GM12878 (cell line): ENCODE results near the gene HEXB. TPM values are rescaled to one million over a fixed set of nuclear protein-coding genes. Genes with fewer than 3 reads are reported as not detected.
A peak's percentile ranks its signal among the peaks of the same experiment; 100 is the strongest.

Experiments
- ATAC-seq: fragments of 200-7000 bp; cut with Tn5 transposase; 3 replicates; pipeline ENCODE4 v1.9.1; 2020; ENCODE audit warnings: mild to moderate bottlenecking, moderate library complexity
- BruUV-seq: library from RNA; stranded (reverse); fragments of 400-500 nt; replicated peaks from 2 replicates; lab custom pipeline; 2021; lab: Mats Ljungman, UMichigan
- CTCF ChIA-PET: fragments of 300-600 bp; sonication (Branson Sonifier 250); formaldehyde crosslinking; extraction: SDS; loops from one replicate; lab custom pipeline; 2021; ENCODE audit warnings: inconsistent platforms; lab: Yijun Ruan, JAX
- POLR2A ChIA-PET: fragments of 350-600 bp; formaldehyde crosslinking; extraction: SDS; loops from one replicate; lab custom pipeline; 2021; ENCODE audit warnings: inconsistent platforms; lab: Charles Lee
- RAD21 ChIA-PET: fragments of 300-600 bp; sonication (Branson Sonifier 250); formaldehyde crosslinking; loops from one replicate; lab custom pipeline; 2023; ENCODE audit warnings: antibody characterized with exemption; ENCODE audit not compliant: unreplicated experiment; lab: Charles Lee
- SMC1A ChIA-PET: fragments of 300-600 bp; sonication (Branson Sonifier 250); formaldehyde crosslinking; loops from one replicate; lab custom pipeline; 2023; ENCODE audit not compliant: unreplicated experiment, uncharacterized antibody; lab: Charles Lee
- DNase-seq: peaks from one replicate; pipeline ENCODE4 v3.0.0-alpha.2; 2011; ENCODE audit warnings: low read depth, low spot score
- FAIRE-seq: peaks from 3 replicates; lab custom pipeline; 2011; peaks lifted over from hg19 to GRCh38; lab: Jason Lieb, UNC
- H2AFZ ChIP-seq: 2 replicates; pipeline ENCODE4 v1.6.0; 2011; ENCODE audit warnings: low read depth, low read length, control low read depth; ENCODE audit not compliant: control insufficient read depth
- H3K27ac ChIP-seq: 2 replicates; pipeline ENCODE4 v1.5.1; 2011; ENCODE audit warnings: control low read depth; ENCODE audit not compliant: control insufficient read depth, insufficient read depth
- H3K27me3 ChIP-seq, 2 experiments: replicated peaks in 1 of 2; 2 replicates each; pipeline versions ENCODE4 v1.6.0 to v1.6.1; 2011; ENCODE audit warnings: low read length in 1 of 2; ENCODE audit not compliant: control insufficient read depth in 2 of 2, insufficient read depth in 2 of 2
- H3K36me3 ChIP-seq, 2 experiments: 2 replicates each; pipeline ENCODE4 v1.5.1; 2011; ENCODE audit warnings: low read length in 1 of 2; ENCODE audit not compliant: control insufficient read depth in 2 of 2, insufficient read depth in 2 of 2
- H3K4me1 ChIP-seq: 2 replicates; pipeline ENCODE4 v1.6.1; 2011; ENCODE audit warnings: mild to moderate bottlenecking, low read length, moderate library complexity, mixed read lengths; ENCODE audit not compliant: control insufficient read depth, insufficient read depth
- H3K4me2 ChIP-seq: 2 replicates; pipeline ENCODE4 v1.6.0; 2011; ENCODE audit warnings: control low read depth; ENCODE audit not compliant: control insufficient read depth, insufficient read depth
- H3K4me3 ChIP-seq: fragments of 200-600 bp; sonication (generic); 2 replicates; pipeline ENCODE4 v1.5.1; 2016
- H3K79me2 ChIP-seq: 2 replicates; pipeline ENCODE4 v1.6.0; 2011; ENCODE audit warnings: low read length; ENCODE audit not compliant: control insufficient read depth, insufficient read depth
- H3K9ac ChIP-seq: 2 replicates; pipeline ENCODE4 v1.8.0; 2011; ENCODE audit warnings: low read length, control low read depth, mixed read lengths; ENCODE audit not compliant: control insufficient read depth, insufficient read depth
- H3K9me3 ChIP-seq: replicated peaks from 3 replicates; pipeline ENCODE4 v1.5.1; 2011; ENCODE audit warnings: mild to moderate bottlenecking, low read length; ENCODE audit not compliant: control insufficient read depth, insufficient read depth
- H4K20me1 ChIP-seq: 2 replicates; pipeline ENCODE4 v1.6.0; 2011; ENCODE audit not compliant: control insufficient read depth, insufficient read depth
- CBFB ChIP-seq: IDR thresholded peaks from 2 replicates; pipeline ENCODE4 v1.6.1; 2016; ENCODE audit warnings: antibody characterized with exemption, low read depth
- IKZF2 ChIP-seq, 2 experiments: fragments of 450-650 bp; IDR thresholded peaks; 2 replicates each; pipeline ENCODE4 v1.6.1; 2017; ENCODE audit warnings: mild to moderate bottlenecking in 2 of 2, moderate library complexity in 2 of 2
- LARP7 ChIP-seq: fragments of 450-650 bp; IDR thresholded peaks from 2 replicates; pipeline ENCODE4 v1.6.1; 2017; ENCODE audit warnings: mild to moderate bottlenecking
- MEF2A ChIP-seq: IDR thresholded peaks from 2 replicates; pipeline ENCODE4 v1.6.1; 2011; ENCODE audit warnings: low read depth, mild to moderate bottlenecking, low read length, moderate library complexity; ENCODE audit not compliant: insufficient read depth
- NR2C2 ChIP-seq: IDR thresholded peaks from 2 replicates; pipeline ENCODE4 v1.6.1; 2011; ENCODE audit warnings: borderline replicate concordance, low read depth; ENCODE audit not compliant: control insufficient read depth, insufficient read length
- PAX5 ChIP-seq: IDR thresholded peaks from 2 replicates; pipeline ENCODE4 v1.6.1; 2011; ENCODE audit warnings: low read depth, low read length, borderline replicate concordance
- POLR2AphosphoS2 ChIP-seq: IDR thresholded peaks from 2 replicates; pipeline ENCODE4 v1.6.1; 2011; ENCODE audit warnings: low read depth, mild to moderate bottlenecking, low read length, improper control_type of control experiment, moderate library complexity
- RAD21 ChIP-seq: IDR thresholded peaks from 2 replicates; pipeline ENCODE4 v1.6.1; 2011; ENCODE audit warnings: mild to moderate bottlenecking, low read depth, low read length, moderate library complexity; ENCODE audit not compliant: insufficient read depth
- RB1 ChIP-seq: fragments of 450-650 bp; formaldehyde crosslinking; IDR thresholded peaks from 2 replicates; pipeline ENCODE4 v1.6.1; 2017; ENCODE audit warnings: mild to moderate bottlenecking, borderline replicate concordance
- RUNX3 ChIP-seq: IDR thresholded peaks from 2 replicates; pipeline ENCODE4 v1.6.1; 2012; ENCODE audit warnings: low read length, inconsistent platforms
- SMAD1 ChIP-seq: fragments of 450-650 bp; IDR thresholded peaks from 2 replicates; pipeline ENCODE4 v1.6.1; 2018; ENCODE audit warnings: mild to moderate bottlenecking, low read depth; ENCODE audit not compliant: partially characterized antibody
- SMC3 ChIP-seq: IDR thresholded peaks from 2 replicates; pipeline ENCODE4 v1.6.1; 2011; ENCODE audit warnings: low read length, improper control_type of control experiment, borderline replicate concordance
- SRF ChIP-seq, 2 experiments: IDR thresholded peaks; 2 replicates each; pipeline ENCODE4 v1.6.1; 2011; ENCODE audit warnings: low read depth in 2 of 2, low read length in 2 of 2, mild to moderate bottlenecking in 1 of 2, moderate library complexity in 1 of 2
- WGBS: methylation state at CpG from one replicate; pipeline ENCODE4 v1.1.6; 2016; ENCODE audit warnings: low lambda C conversion rate; ENCODE audit not compliant: insufficient replicate concordance, insufficient coverage; ENCODE audit errors: missing lambda C conversion rate; 5-methylcytosine and 5-hydroxymethylcytosine counted together
- in situ Hi-C: fragments of 300-500 bp; cut with MboI; formaldehyde crosslinking; loops from 9 replicates; pipeline ENCODE4 v1.14.3; 2018; ENCODE audit warnings: mixed read lengths
- intact Hi-C: fragments of 100-400 bp; cut with micrococcal nuclease; formaldehyde crosslinking; loops from one replicate; pipeline ENCODE4 v1.14.2; 2022; ENCODE audit not compliant: unreplicated experiment
- polyA plus RNA-seq, 11 experiments: library from polyadenylated mRNA; depleted of rRNA in 4 of 11; unstranded in 6 of 11; stranded (reverse) in 5 of 11; fragments of >200 nt; fragmentation: Nextera tagmentation in 4 of 11; fragmentation: Illumina TruSeq in 1 of 11; extraction: Ambion mirVana in 4 of 11; extraction: Trizol in 1 of 11; gene quantifications; 1 replicate in 1 of 11; 2 replicates in 10 of 11; pipeline versions ENCODE4 v1.2.1 to v1.2.3, GENCODE V29; 2011 to 2016; ENCODE audit warnings: inconsistent platforms in 2 of 11, missing spikeins in 2 of 11, low read depth in 1 of 11
- total RNA-seq, 4 experiments: library from RNA; depleted of rRNA in 3 of 4; stranded (reverse); fragments of >200 nt in 3 of 4; fragmentation: Illumina TruSeq in 1 of 4; extraction: Trizol in 1 of 4; gene quantifications; 2 replicates each; pipeline versions ENCODE4 v1.2.1 to v1.2.3, GENCODE V29; 2013 to 2021
- TF ChIP-seq, protein P1 (sequence below), 3 experiments: IDR thresholded peaks in 2 of 3; conservative IDR thresholded peaks in 1 of 3; 2 replicates each; pipeline ENCODE4 v1.5.1; 2011; ENCODE audit warnings: low read depth in 3 of 3, low read length in 3 of 3, mild to moderate bottlenecking in 3 of 3, control low read depth in 2 of 3, moderate library complexity in 2 of 3, inconsistent platforms in 1 of 3, mixed read lengths in 1 of 3; ENCODE audit not compliant: control insufficient read depth in 2 of 3, insufficient read depth in 1 of 3; ENCODE audit errors: extremely low read depth in 1 of 3

The HEXB gene
- total and polyA plus RNA-seq, 10 of the 15 experiments (the other 5 are each of a cell fraction or from before 2014, with no cell fraction given): 13.5 to 76.0 (median 42.6) TPM

DNA sequence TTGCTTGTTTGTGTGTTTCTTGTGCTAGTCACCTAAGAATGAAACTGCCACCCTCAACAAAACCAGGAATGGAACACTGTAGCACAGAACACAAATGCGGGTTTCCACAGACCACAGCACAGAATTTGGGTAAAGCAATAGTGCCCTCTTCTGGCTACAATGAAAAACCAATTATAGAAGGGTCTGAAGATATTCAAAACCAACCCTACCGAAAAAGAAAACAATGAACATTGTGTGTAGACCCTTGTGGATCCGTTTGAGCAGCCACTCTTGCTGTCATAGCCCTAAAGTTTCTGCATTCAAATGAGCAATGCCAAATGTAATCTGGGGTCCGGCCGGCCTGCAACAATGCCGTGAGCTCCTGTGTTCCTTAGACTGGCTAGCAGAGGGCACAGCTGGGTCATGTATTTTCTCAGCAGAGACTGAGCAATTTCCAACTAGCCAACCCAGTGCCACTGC, 36.2 kb upstream of the HEXB start:
- SMC1A ChIA-PET: interaction anchor here (0.6 to 2.5 kb wide), 9 partner anchors 10 to 1026 kb away, joined by 3 to 35 read pairs (median 3); no protein-coding TSS in a partner anchor
- Histone ChIP-seq H3K4me2 (no peak overlapping the region), H3K36me3 (no peaks in the 10 kb centered on the region), H3K4me1 (no peaks in the 10 kb centered on the region), H4K20me1 (no peaks in the 10 kb centered on the region), H3K9me3 (no peaks in the 10 kb centered on the region), H3K27me3 (no peaks in the 10 kb centered on the region; a peak in 2 of 4 replicates), H3K9ac (no peak overlapping the region), H3K4me3 (no peak overlapping the region), H2AFZ (no peak overlapping the region; the same call in 1 of the 2 replicates), H3K27ac (no peak overlapping the region), H3K79me2 (no peaks in the 10 kb centered on the region)
- POLR2A ChIA-PET: interaction anchor here (1.4 kb wide), 1 partner anchor 723 kb away, joined by 3 read pairs; no protein-coding TSS in a partner anchor
- FAIRE-seq (peak; percentile 54), DNase-seq (no peak), ATAC-seq (peak; percentile 94)
- BruUV-seq: no TSS peak
- TF ChIP-seq CBFB (peak; percentile 78; the same call in 1 of the 2 replicates), SRF (IDR thresholded peaks at IDR 0.05; ENCODE audit: low read depth in 2 of 2, low read length in 2 of 2) (no peak), MEF2A (0 out of 2 replicates have a peak, but pooled peaks have one; percentile 6), LARP7 (peak; percentile 25; the same call in 1 of the 2 replicates), RUNX3 (peak; percentile 93), IKZF2 (IDR thresholded peaks at IDR 0.05) (peak in 1 of 2 experiments; percentile 30; a peak in 1 of 4 replicates), SMC3 (peak; percentile 87; the same call in 1 of the 2 replicates), RAD21 (peak; percentile 95), SMAD1 (peak; percentile 22), PAX5 (no peak), NR2C2 (no peak), POLR2AphosphoS2 (no peak), RB1 (peak; percentile 62; the same call in 1 of the 2 replicates)
- TF ChIP-seq, protein P1, sequence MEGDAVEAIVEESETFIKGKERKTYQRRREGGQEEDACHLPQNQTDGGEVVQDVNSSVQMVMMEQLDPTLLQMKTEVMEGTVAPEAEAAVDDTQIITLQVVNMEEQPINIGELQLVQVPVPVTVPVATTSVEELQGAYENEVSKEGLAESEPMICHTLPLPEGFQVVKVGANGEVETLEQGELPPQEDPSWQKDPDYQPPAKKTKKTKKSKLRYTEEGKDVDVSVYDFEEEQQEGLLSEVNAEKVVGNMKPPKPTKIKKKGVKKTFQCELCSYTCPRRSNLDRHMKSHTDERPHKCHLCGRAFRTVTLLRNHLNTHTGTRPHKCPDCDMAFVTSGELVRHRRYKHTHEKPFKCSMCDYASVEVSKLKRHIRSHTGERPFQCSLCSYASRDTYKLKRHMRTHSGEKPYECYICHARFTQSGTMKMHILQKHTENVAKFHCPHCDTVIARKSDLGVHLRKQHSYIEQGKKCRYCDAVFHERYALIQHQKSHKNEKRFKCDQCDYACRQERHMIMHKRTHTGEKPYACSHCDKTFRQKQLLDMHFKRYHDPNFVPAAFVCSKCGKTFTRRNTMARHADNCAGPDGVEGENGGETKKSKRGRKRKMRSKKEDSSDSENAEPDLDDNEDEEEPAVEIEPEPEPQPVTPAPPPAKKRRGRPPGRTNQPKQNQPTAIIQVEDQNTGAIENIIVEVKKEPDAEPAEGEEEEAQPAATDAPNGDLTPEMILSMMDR (IDR thresholded peaks at IDR 0.05 in 2 of 3, conservative IDR thresholded peaks at IDR 0.05 in 1 of 3; ENCODE audit: control insufficient read depth in 2 of 3, extremely low read depth in 1 of 3, insufficient read depth in 1 of 3, low read depth in 3 of 3, low read length in 3 of 3): peak; percentile 60 to 73 (median 64)
- CTCF ChIA-PET: interaction anchor here (0.7 to 3.7 kb wide), 24 partner anchors 10 to 1131 kb away, joined by 3 to 54 read pairs (median 4); no protein-coding TSS in a partner anchor
- in situ Hi-C loops (loop anchor here (5.0 kb wide), 3 partner anchors 612 to 1062 kb away; no protein-coding TSS in a partner anchor), intact Hi-C loops (loop anchor here (1.0 to 10.0 kb wide), 5 partner anchors 354 to 1058 kb away; no protein-coding TSS in a partner anchor)
- 28% methylated on average over 6 of the region's 6 CpGs for WGBS
- RAD21 ChIA-PET: interaction anchor here (0.7 to 1.9 kb wide), 11 partner anchors 8 to 1058 kb away, joined by 3 to 15 read pairs (median 3); partner anchors contain the start of genes ENC1 and HEXB
